ENCODE results near the gene DAGLA. TPM values are rescaled to one million over a fixed set of nuclear protein-coding genes. Genes with fewer than 3 reads are reported as not detected.
A peak's percentile ranks its signal among the peaks of the same experiment; 100 is the strongest.

Gene DAGLA
- total and polyA plus RNA-seq, 2 of the 13 experiments (the other 11 are each of a cell fraction or from before 2014, with no cell fraction given): 2.6 to 3.9 TPM

DNA sequence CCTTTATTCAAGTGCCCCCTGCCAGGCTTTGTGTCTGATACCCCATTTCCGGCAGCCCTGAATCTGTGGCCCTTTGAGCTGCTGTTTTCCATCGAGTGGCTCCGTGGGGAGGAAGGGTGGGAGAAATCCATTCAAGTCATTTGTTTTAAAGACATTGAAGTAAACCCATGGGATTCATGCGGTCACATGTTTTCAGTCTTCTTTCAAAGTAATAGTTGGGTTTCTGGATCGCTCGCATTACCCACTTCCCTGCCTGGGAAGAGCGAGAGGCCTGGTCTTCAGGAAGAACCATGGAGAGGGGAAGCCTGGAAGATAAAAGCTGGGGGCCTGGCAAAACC is 14.4 kb downstream of the DAGLA start (continued):
- no peak for TF ChIP-seq ZC3H4 (CRISPR knock-in tag; IDR thresholded peaks at IDR 0.05; ENCODE audit: borderline replicate concordance)
- TF ChIP-seq, protein P1, sequence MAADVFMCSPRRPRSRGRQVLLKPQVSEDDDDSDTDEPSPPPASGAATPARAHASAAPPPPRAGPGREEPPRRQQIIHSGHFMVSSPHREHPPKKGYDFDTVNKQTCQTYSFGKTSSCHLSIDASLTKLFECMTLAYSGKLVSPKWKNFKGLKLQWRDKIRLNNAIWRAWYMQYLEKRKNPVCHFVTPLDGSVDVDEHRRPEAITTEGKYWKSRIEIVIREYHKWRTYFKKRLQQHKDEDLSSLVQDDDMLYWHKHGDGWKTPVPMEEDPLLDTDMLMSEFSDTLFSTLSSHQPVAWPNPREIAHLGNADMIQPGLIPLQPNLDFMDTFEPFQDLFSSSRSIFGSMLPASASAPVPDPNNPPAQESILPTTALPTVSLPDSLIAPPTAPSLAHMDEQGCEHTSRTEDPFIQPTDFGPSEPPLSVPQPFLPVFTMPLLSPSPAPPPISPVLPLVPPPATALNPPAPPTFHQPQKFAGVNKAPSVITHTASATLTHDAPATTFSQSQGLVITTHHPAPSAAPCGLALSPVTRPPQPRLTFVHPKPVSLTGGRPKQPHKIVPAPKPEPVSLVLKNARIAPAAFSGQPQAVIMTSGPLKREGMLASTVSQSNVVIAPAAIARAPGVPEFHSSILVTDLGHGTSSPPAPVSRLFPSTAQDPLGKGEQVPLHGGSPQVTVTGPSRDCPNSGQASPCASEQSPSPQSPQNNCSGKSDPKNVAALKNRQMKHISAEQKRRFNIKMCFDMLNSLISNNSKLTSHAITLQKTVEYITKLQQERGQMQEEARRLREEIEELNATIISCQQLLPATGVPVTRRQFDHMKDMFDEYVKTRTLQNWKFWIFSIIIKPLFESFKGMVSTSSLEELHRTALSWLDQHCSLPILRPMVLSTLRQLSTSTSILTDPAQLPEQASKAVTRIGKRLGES (CRISPR knock-in tag; IDR thresholded peaks at IDR 0.05; ENCODE audit: borderline replicate concordance): no peak
- TF ChIP-seq JUND (CRISPR knock-in tag; IDR thresholded peaks at IDR 0.05): no peak
- no peak for TF ChIP-seq PITX1 (CRISPR knock-in tag; IDR thresholded peaks at IDR 0.05)

- Histone ChIP-seq H3K9ac (ENCODE audit: insufficient read depth, low read depth, low read length) (no peak overlapping the region), H3K4me3 (replicated peaks in 1 of 3; ENCODE audit: insufficient read depth in 1 of 3, low read depth in 2 of 3, low read length in 3 of 3) (no peak overlapping the region), H3K27me3 (ENCODE audit: control insufficient read depth in 1 of 2, insufficient read depth in 2 of 2, low read length in 2 of 2) (no peaks in the 10 kb centered on the region), H3K4me2 (ENCODE audit: low read depth, low read length) (no peak overlapping the region), H3K27ac (ENCODE audit: extremely low read length, insufficient read depth, low read length) (no peak overlapping the region), H2AFZ (ENCODE audit: low read length) (no peak overlapping the region), H4K20me1 (ENCODE audit: insufficient read depth, low read length) (peaks cover 11% of the 10 kb centered on the region), H3K36me3 (replicated peaks in 1 of 2; ENCODE audit: control insufficient read depth in 1 of 2, insufficient read depth in 2 of 2, low read length in 2 of 2) (no peaks in the 10 kb centered on the region; a peak in 3 of 5 replicates), H3K9me3 (ENCODE audit: low read length) (no peaks in the 10 kb centered on the region), H3K4me1 (ENCODE audit: insufficient read depth, low read length) (peaks cover 51% of the 10 kb centered on the region), H3K79me2 (ENCODE audit: insufficient read depth, low read length) (peaks cover 38% of the 10 kb centered on the region)
- POLR2A ChIA-PET: interaction anchor here (0.9 to 1.2 kb wide), 3 partner anchors 12 to 27 kb away, joined by 3 to 9 read pairs (median 3); no protein-coding TSS in a partner anchor
- in situ Hi-C loops (cut with HindIII; ENCODE audit: extremely low pct_ligation_motif_present, low pct_unique_long_range_greater_than_20kb) (no loop called here), intact Hi-C loops (cut with micrococcal nuclease; ENCODE audit: unreplicated experiment) (no loop called here)
- BruUV-seq (replicated peaks): no TSS peak
- peak; percentile 44 for DNase-seq (ENCODE audit: low spot score)
- CTCF ChIA-PET (ENCODE audit: low intra/inter-chr PET ratio, low total read pairs): no interaction called here
- ATAC-seq: peak; percentile 78
- TF ChIP-seq CTCF (CRISPR knock-in tag; IDR thresholded peaks at IDR 0.05) (peak; percentile 38), HNRNPL (IDR thresholded peaks at IDR 0.05; ENCODE audit: low read depth, low read length) (peak; percentile 80), ZNF326 (CRISPR knock-in tag; IDR thresholded peaks at IDR 0.05; ENCODE audit: borderline replicate concordance) (no peak), TEAD3 (CRISPR knock-in tag; optimal IDR thresholded peaks at IDR 0.05; ENCODE audit: borderline replicate concordance) (peak; percentile 96), NAIF1 (CRISPR knock-in tag; IDR thresholded peaks at IDR 0.05; ENCODE audit: borderline replicate concordance) (peak; percentile 56; the same call in 1 of the 2 replicates), HNRNPLL (IDR thresholded peaks at IDR 0.05; ENCODE audit: low read depth, low read length, poor library complexity, severe bottlenecking) (peak; percentile 43), ZBTB25 (CRISPR knock-in tag; IDR thresholded peaks at IDR 0.05) (no peak), RAD21 (CRISPR knock-in tag; IDR thresholded peaks at IDR 0.05) (0 out of 2 replicates have a peak, but pooled peaks have one; percentile 37)
- WGBS (ENCODE audit: low lambda C conversion rate): 84% methylated on average over 8 of the region's 15 CpGs
- no peak for FAIRE-seq
Measured at GRCh38 chr11:61694946-61695706, 14.9 kb downstream of the DAGLA start.
